Uterus (tissue), 2 donors: ENCODE results near the gene TAT.
"Not testable (repeated sequence)": the region's sequence is repeated elsewhere in the genome, so short reads cannot be mapped to it uniquely, and the experiment has no call there.

Source experiments
- CTCF ChIP-seq, 4 experiments: fragments of 200-600 bp in 2 of 4; fragments of 450-650 bp in 2 of 4; sonication (generic) in 2 of 4; IDR thresholded peaks; one replicate each; pipeline ENCODE4 v1.5.1; 2016 to 2019; ENCODE audit warnings: antibody characterized with exemption in 4 of 4, mild to moderate bottlenecking in 2 of 4, moderate library complexity in 1 of 4
- POLR2A ChIP-seq, 2 donors: fragments of 450-650 bp; IDR thresholded peaks; one replicate each; pipeline ENCODE4 v1.6.1; 2016; ENCODE audit warnings: antibody characterized with exemption in 2 of 2, mild to moderate bottlenecking in 1 of 2, moderate library complexity in 1 of 2

GRCh38 chr16:71614956-71615355 lies 38.1 kb upstream of the TAT start:
- TF ChIP-seq CTCF, POLR2A (IDR thresholded peaks at IDR 0.05): not testable (repeated sequence)
